Ramos (cell line): ENCODE results near the gene HDAC9.

ENCODE experiments used
- in situ Hi-C: fragments of 300-500 bp; cut with MboI; formaldehyde crosslinking; loops from one replicate; pipeline ENCODE4 v1.14.3; 2022; ENCODE audit warnings: low sequenced_read_pairs; ENCODE audit not compliant: unreplicated experiment

HDAC9 gene

GRCh38 chr7:18860221-18860620, 364.7 kb downstream of the HDAC9 start:
- in situ Hi-C loops = no loop called here

- in situ Hi-C loops = no loop called here
Observed at GRCh38 chr7:18861514-18862118, 366.1 kb downstream of the HDAC9 start.

GRCh38 chr7:18864967-18865366, 369.4 kb downstream of the HDAC9 start:
- in situ Hi-C loops = no loop called here

- in situ Hi-C loops = no loop called here
Observed at GRCh38 chr7:18866359-18867036, 370.9 kb downstream of the HDAC9 start.

GRCh38 chr7:18872344-18872743, 376.8 kb downstream of the HDAC9 start:
- in situ Hi-C loops = no loop called here

GRCh38 chr7:18873734-18874336, 378.3 kb downstream of the HDAC9 start:
- in situ Hi-C loops = no loop called here

GRCh38 chr7:18874880-18875279, 379.3 kb downstream of the HDAC9 start:
- in situ Hi-C loops = no loop called here

GRCh38 chr7:18877874-18878273, 382.3 kb downstream of the HDAC9 start:
- in situ Hi-C loops = no loop called here

- in situ Hi-C loops = no loop called here
Observed at GRCh38 chr7:18886832-18887231, 391.3 kb downstream of the HDAC9 start.

GRCh38 chr7:18889436-18889835, 393.9 kb downstream of the HDAC9 start:
- in situ Hi-C loops = no loop called here

- in situ Hi-C loops = no loop called here
Observed at GRCh38 chr7:18890134-18890533, 394.6 kb downstream of the HDAC9 start.

- in situ Hi-C loops = no loop called here
Observed at GRCh38 chr7:18890885-18891621, 395.5 kb downstream of the HDAC9 start.

- in situ Hi-C loops = no loop called here
Observed at GRCh38 chr7:18893156-18893555, 397.6 kb downstream of the HDAC9 start.

- in situ Hi-C loops = no loop called here
Observed at GRCh38 chr7:18894155-18894554, 398.6 kb downstream of the HDAC9 start.

- in situ Hi-C loops = no loop called here
Observed at GRCh38 chr7:18895456-18895855, 399.9 kb downstream of the HDAC9 start.

- in situ Hi-C loops = no loop called here
Observed at GRCh38 chr7:18896343-18896975, 400.9 kb downstream of the HDAC9 start.

- in situ Hi-C loops = no loop called here
Observed at GRCh38 chr7:18900236-18900635, 404.7 kb downstream of the HDAC9 start.

GRCh38 chr7:18900803-18901202, 405.3 kb downstream of the HDAC9 start:
- in situ Hi-C loops = no loop called here

GRCh38 chr7:18901351-18901750, 405.8 kb downstream of the HDAC9 start:
- in situ Hi-C loops = no loop called here

GRCh38 chr7:18901982-18902421, 406.5 kb downstream of the HDAC9 start:
- in situ Hi-C loops = no loop called here

GRCh38 chr7:18902892-18903291, 407.3 kb downstream of the HDAC9 start:
- in situ Hi-C loops = no loop called here
